Nephron progenitor cell (in vitro differentiated cells): ENCODE results near the gene CDKAL1.

ENCODE experiments used
- DNase-seq: peaks from one replicate; pipeline ENCODE4 v3.0.0; 2021
- H3K27ac Mint-ChIP-seq: 2 replicates; pipeline ENCODE4 v1.8.0; 2021; ENCODE audit warnings: mild to moderate bottlenecking, moderate library complexity, mixed read lengths
- H3K27me3 Mint-ChIP-seq: 2 replicates; pipeline ENCODE4 v1.8.0; 2021; ENCODE audit warnings: mild to moderate bottlenecking, low read depth, mixed read lengths; ENCODE audit not compliant: poor library complexity
- H3K36me3 Mint-ChIP-seq: 2 replicates; pipeline ENCODE4 v1.8.0; 2021; ENCODE audit warnings: low read depth, mixed read lengths
- H3K4me1 Mint-ChIP-seq: 2 replicates; pipeline ENCODE4 v1.8.0; 2021; ENCODE audit warnings: mixed read lengths
- H3K4me3 Mint-ChIP-seq: 2 replicates; pipeline ENCODE4 v1.8.0; 2021; ENCODE audit warnings: mild to moderate bottlenecking, moderate library complexity, mixed read lengths
- H3K9me3 Mint-ChIP-seq: 2 replicates; pipeline ENCODE4 v1.8.0; 2021; ENCODE audit warnings: mild to moderate bottlenecking, moderate library complexity, mixed read lengths
- TF ChIP-seq, protein P1 (sequence below): fragments of 200-600 bp; sonication (generic); IDR thresholded peaks from 2 replicates; pipeline ENCODE4 v1.5.0; 2021; ENCODE audit warnings: antibody characterized with exemption

CDKAL1 gene

DNA sequence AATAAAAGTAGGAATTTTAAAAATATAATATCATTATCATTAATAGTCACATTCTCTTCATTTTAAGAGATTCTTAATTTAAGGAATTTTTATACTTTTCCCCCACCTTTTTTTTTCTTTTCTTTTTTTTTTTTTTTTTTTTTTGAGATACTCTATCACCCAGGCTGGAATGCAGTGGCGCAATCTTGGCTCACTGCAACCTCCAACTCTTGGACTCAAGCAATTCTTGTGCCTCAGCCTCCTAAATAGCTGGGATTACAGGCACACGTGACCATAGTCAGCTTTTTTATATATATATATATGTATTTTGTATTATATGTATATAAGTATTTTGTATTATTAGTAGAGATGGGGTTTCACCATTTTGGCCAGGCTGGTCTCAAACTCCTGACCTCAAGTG, 457.7 kb downstream of the CDKAL1 start:
- TF ChIP-seq, protein P1, sequence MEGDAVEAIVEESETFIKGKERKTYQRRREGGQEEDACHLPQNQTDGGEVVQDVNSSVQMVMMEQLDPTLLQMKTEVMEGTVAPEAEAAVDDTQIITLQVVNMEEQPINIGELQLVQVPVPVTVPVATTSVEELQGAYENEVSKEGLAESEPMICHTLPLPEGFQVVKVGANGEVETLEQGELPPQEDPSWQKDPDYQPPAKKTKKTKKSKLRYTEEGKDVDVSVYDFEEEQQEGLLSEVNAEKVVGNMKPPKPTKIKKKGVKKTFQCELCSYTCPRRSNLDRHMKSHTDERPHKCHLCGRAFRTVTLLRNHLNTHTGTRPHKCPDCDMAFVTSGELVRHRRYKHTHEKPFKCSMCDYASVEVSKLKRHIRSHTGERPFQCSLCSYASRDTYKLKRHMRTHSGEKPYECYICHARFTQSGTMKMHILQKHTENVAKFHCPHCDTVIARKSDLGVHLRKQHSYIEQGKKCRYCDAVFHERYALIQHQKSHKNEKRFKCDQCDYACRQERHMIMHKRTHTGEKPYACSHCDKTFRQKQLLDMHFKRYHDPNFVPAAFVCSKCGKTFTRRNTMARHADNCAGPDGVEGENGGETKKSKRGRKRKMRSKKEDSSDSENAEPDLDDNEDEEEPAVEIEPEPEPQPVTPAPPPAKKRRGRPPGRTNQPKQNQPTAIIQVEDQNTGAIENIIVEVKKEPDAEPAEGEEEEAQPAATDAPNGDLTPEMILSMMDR = no peak
- Mint-ChIP-seq H3K9me3 (peaks cover 23% of the 10 kb centered on the region), H3K36me3 (peaks cover 41% of the 10 kb centered on the region), H3K4me3 (no peak overlapping the region), H3K27me3 (peaks cover 3% of the 10 kb centered on the region), H3K27ac (no peak overlapping the region), H3K4me1 (peaks cover 2% of the 10 kb centered on the region)
- no peak for DNase-seq

DNA sequence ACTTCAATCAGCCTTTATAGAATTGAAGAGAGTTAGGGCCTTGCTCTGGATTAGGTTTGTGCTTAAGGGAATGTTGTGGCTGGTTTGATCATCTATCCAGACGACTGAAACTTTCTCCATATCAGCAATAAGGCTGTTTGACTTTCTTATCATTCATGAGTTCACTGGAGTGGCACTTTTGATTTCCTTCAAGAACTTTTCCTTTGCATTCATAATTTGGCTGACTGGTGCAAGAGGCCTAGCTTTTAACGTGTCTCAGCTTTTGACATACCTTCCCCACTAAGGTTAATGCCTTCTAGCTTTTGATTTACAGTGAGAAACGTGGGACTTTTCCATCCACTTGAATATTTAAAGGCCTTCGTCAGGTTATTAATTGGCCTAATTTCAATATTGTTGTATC, 461.8 kb downstream of the CDKAL1 start:
- peaks cover 23% of the 10 kb centered on the region for H3K9me3 Mint-ChIP-seq
- peaks cover 38% of the 10 kb centered on the region for H3K36me3 Mint-ChIP-seq
- DNase-seq = no peak
- H3K27ac Mint-ChIP-seq = no peak overlapping the region
- peaks cover 3% of the 10 kb centered on the region for H3K27me3 Mint-ChIP-seq
- H3K4me1 Mint-ChIP-seq = peaks cover 6% of the 10 kb centered on the region
- H3K4me3 Mint-ChIP-seq = no peak overlapping the region
- TF ChIP-seq, protein P1 = no peak

DNA sequence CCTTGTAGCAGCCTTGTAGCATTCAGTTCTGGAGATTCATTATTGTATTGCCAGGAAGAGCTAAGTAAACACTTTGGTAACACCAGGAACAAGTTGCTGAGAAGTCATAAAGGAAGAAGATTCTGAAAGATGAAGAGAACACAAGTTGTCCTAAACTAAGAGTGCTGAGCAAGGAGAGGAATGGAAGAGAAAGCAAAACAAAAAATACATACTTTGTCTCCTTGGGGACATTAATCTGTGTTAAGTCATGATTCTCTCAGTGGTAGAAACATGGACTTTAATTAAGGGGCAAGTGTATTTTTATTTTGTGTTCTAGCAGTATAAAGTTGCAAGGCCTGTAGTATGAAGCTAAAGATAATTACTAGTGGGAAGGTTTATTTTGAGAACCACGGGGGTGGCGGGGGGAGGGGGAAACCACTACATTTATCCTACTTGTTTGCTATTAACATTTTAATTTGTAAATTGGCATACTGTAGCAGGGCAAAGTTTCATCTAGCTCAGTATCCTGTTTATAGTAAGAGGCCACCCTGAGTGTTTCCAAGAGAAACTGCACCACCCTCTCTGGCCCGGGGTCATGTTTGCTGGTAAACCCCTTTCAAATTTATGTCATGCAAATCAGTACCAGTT, 463.0 kb downstream of the CDKAL1 start:
- no peak overlapping the region for H3K4me3 Mint-ChIP-seq
- no peak for DNase-seq
- TF ChIP-seq, protein P1 = no peak
- H3K27me3 Mint-ChIP-seq = peaks cover 3% of the 10 kb centered on the region
- H3K4me1 Mint-ChIP-seq = peaks cover 6% of the 10 kb centered on the region
- peaks cover 50% of the 10 kb centered on the region for H3K36me3 Mint-ChIP-seq
- peak overlapping the region; percentile 8 for H3K27ac Mint-ChIP-seq
- H3K9me3 Mint-ChIP-seq = peaks cover 23% of the 10 kb centered on the region

DNA sequence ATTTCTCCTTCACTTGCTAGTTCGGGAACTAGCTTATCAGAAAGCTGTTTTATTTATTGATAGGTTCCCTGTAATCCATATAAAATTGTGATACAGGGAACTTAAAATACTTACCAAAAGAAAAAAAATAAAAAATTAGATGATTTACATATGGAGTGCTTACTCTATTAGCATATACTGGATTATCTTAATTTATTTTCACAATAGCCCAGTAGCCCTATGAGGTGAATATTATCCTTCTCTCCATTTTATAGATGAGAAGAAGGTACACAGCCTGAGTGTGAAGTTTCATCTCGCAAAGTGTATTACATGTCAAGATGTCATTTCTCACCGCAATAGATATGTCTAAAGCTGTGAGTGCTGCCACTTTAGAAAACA, 463.5 kb downstream of the CDKAL1 start:
- Mint-ChIP-seq H3K4me1 (peaks cover 6% of the 10 kb centered on the region), H3K9me3 (peaks cover 23% of the 10 kb centered on the region), H3K36me3 (peaks cover 55% of the 10 kb centered on the region), H3K4me3 (no peak overlapping the region), H3K27me3 (peaks cover 3% of the 10 kb centered on the region), H3K27ac (no peak overlapping the region)
- DNase-seq = no peak
- TF ChIP-seq, protein P1 = no peak

DNA sequence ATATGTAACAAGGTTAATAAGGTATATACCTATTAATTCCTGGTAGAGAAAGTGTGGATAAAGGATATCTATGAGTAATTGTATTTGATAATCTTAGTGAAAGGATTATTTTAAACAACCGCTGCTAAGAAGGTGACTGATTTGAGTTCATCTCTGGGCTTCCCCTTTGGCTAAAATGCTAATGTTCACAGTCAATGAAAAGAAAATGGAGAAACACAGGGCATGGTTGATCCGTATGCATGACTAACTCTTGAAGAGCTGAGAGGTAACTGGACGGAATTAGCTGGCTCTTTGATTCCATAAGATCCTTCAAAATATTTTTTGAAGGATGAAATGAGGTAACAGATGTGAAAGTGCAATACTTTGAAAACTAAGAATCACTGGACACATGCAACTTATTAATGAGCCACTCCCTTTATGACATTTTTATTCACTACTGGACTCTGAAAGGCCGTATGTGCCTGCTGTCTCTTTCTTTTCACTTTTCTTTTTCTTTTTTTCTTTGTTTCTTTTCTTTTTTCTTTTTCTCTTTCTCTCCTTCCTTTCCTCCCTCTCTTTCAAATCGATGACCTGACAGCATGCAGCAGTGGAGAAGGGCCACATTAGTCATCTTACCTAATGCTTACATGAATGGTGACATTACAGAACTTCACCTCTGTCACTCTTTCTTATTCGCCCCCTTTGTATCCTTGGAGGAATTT, 464.6 kb downstream of the CDKAL1 start:
- Mint-ChIP-seq H3K9me3 (peaks cover 20% of the 10 kb centered on the region), H3K27me3 (peaks cover 3% of the 10 kb centered on the region), H3K4me1 (peaks cover 6% of the 10 kb centered on the region), H3K4me3 (no peak overlapping the region), H3K27ac (no peak overlapping the region), H3K36me3 (peaks cover 56% of the 10 kb centered on the region)
- TF ChIP-seq, protein P1 = no peak
- no peak for DNase-seq
